NCI-H1105 (cell line): ENCODE data around the gene HMCN2.
A peak's percentile ranks its signal among the peaks of the same experiment; 100 is the strongest.
"Not testable (repeated sequence)": the region's sequence is repeated elsewhere in the genome, so short reads cannot be mapped to it uniquely, and the experiment has no call there.

Source experiments
- DNase-seq: peaks from one replicate; lab custom pipeline; 2025; lab: John Stamatoyannopoulos, UW

The HMCN2 gene

GRCh38 chr9:130263601-130264413, 1.8 kb upstream of the HMCN2 start:
- no peak for DNase-seq

- DNase-seq = no peak
These were observed 878 bp upstream of the HMCN2 start for GRCh38 chr9:130264414-130265350.

- no peak for DNase-seq
These were observed 907 bp downstream of the HMCN2 start for GRCh38 chr9:130266236-130267098.

GRCh38 chr9:130267930-130268329, 2.4 kb downstream of the HMCN2 start:
- no peak for DNase-seq

GRCh38 chr9:130268521-130269211, 3.1 kb downstream of the HMCN2 start:
- peak; percentile 95 for DNase-seq

- no peak for DNase-seq
These were observed 5.9 kb downstream of the HMCN2 start for GRCh38 chr9:130271473-130271872.

GRCh38 chr9:130275156-130275555, 9.6 kb downstream of the HMCN2 start:
- no peak for DNase-seq

- DNase-seq = no peak
These were observed 10.6 kb downstream of the HMCN2 start for GRCh38 chr9:130276121-130276520.

- no peak for DNase-seq
These were observed 11.4 kb downstream of the HMCN2 start for GRCh38 chr9:130276955-130277354.

- not testable (repeated sequence) for DNase-seq
These were observed 12.0 kb downstream of the HMCN2 start for GRCh38 chr9:130277525-130277924.

GRCh38 chr9:130283539-130284248, 18.1 kb downstream of the HMCN2 start:
- DNase-seq = no peak

GRCh38 chr9:130284249-130284625, 18.7 kb downstream of the HMCN2 start:
- DNase-seq = no peak

- DNase-seq = no peak
These were observed 19.1 kb downstream of the HMCN2 start for GRCh38 chr9:130284690-130285089.

GRCh38 chr9:130285271-130285670, 19.7 kb downstream of the HMCN2 start:
- no peak for DNase-seq

- DNase-seq = no peak
These were observed 20.7 kb downstream of the HMCN2 start for GRCh38 chr9:130286072-130286770.

- DNase-seq = no peak
These were observed 21.3 kb downstream of the HMCN2 start for GRCh38 chr9:130286781-130287428.

GRCh38 chr9:130287736-130288135, 22.2 kb downstream of the HMCN2 start:
- peak; percentile 75 for DNase-seq

- DNase-seq = peak; percentile 37
These were observed 22.8 kb downstream of the HMCN2 start for GRCh38 chr9:130288393-130288792.

- DNase-seq = no peak
These were observed 23.5 kb downstream of the HMCN2 start for GRCh38 chr9:130288926-130289690.
